ENCODE data around the gene ADO.

GRCh38 chr10:62842983-62843382 is 38.5 kb downstream of the ADO start:
- TF ChIP-seq, protein P1, sequence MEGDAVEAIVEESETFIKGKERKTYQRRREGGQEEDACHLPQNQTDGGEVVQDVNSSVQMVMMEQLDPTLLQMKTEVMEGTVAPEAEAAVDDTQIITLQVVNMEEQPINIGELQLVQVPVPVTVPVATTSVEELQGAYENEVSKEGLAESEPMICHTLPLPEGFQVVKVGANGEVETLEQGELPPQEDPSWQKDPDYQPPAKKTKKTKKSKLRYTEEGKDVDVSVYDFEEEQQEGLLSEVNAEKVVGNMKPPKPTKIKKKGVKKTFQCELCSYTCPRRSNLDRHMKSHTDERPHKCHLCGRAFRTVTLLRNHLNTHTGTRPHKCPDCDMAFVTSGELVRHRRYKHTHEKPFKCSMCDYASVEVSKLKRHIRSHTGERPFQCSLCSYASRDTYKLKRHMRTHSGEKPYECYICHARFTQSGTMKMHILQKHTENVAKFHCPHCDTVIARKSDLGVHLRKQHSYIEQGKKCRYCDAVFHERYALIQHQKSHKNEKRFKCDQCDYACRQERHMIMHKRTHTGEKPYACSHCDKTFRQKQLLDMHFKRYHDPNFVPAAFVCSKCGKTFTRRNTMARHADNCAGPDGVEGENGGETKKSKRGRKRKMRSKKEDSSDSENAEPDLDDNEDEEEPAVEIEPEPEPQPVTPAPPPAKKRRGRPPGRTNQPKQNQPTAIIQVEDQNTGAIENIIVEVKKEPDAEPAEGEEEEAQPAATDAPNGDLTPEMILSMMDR (IDR thresholded peaks at IDR 0.05), result no peak
- no peak for TF ChIP-seq POLR2A (IDR thresholded peaks at IDR 0.05)

Data from lower leg skin (tissue), 3 donors.